Lung (tissue), 12 donors: ENCODE measurements around the gene ANKRD44. TPM values are rescaled to one million over a fixed set of nuclear protein-coding genes. Genes with fewer than 3 reads are reported as not detected.

Source experiments
- ATAC-seq: fragments of 200-7000 bp; cut with Tn5 transposase; one replicate; pipeline ENCODE4 v1.9.1; 2020; ENCODE audit warnings: moderate number of reproducible peaks; ENCODE audit not compliant: insufficient read depth, low FRiP score
- DNase-seq, 3 donors: peaks; one replicate each; pipeline ENCODE4 v3.0.0-alpha.2; 2013 to 2017
- H3K27ac ChIP-seq, 2 donors: one replicate each; pipeline ENCODE4 v1.5.1; 2013; ENCODE audit warnings: mild to moderate bottlenecking in 2 of 2, moderate library complexity in 2 of 2, control low read depth in 1 of 2, inconsistent platforms in 1 of 2, low read depth in 1 of 2, low read length in 1 of 2
- H3K27me3 ChIP-seq, 3 donors: one replicate each; pipeline ENCODE4 v1.5.1; 2013; ENCODE audit warnings: low read length in 2 of 3; ENCODE audit not compliant: control insufficient read depth in 3 of 3, insufficient read depth in 3 of 3
- H3K36me3 ChIP-seq, 4 donors: one replicate each; pipeline ENCODE4 v1.5.1; 2013; ENCODE audit warnings: low read length in 4 of 4, mild to moderate bottlenecking in 1 of 4, moderate library complexity in 1 of 4; ENCODE audit not compliant: control insufficient read depth in 4 of 4, insufficient read depth in 4 of 4
- H3K4me1 ChIP-seq, 5 donors: one replicate each; pipeline ENCODE4 v1.5.1; 2013; ENCODE audit warnings: low read length in 5 of 5, mild to moderate bottlenecking in 2 of 5, moderate library complexity in 1 of 5; ENCODE audit not compliant: control insufficient read depth in 5 of 5, insufficient read depth in 5 of 5
- H3K4me3 ChIP-seq: one replicate; pipeline ENCODE4 v1.5.1; 2013; ENCODE audit warnings: mild to moderate bottlenecking, control low read depth, moderate library complexity
- H3K9ac ChIP-seq, 2 donors: one replicate each; pipeline ENCODE4 v1.5.1; 2013; ENCODE audit warnings: low read length in 2 of 2, control low read depth in 1 of 2; ENCODE audit not compliant: insufficient read depth in 1 of 2
- H3K9me3 ChIP-seq, 4 donors: one replicate each; pipeline ENCODE4 v1.5.1; 2013; ENCODE audit warnings: low read length in 3 of 4, mild to moderate bottlenecking in 1 of 4, moderate library complexity in 1 of 4; ENCODE audit not compliant: control insufficient read depth in 4 of 4, insufficient read depth in 3 of 4
- CTCF ChIP-seq: IDR thresholded peaks from 2 replicates; pipeline ENCODE4 v1.5.1; 2012; ENCODE audit warnings: mild to moderate bottlenecking; ENCODE audit errors: control extremely low read depth, extremely low read depth
- WGBS, 2 donors: extraction: QIAGEN DNeasy Blood & Tissue Kit; methylation state at CpG; one replicate each; pipeline ENCODE4 v1.1.7; 2013; 5-methylcytosine and 5-hydroxymethylcytosine counted together
- polyA plus RNA-seq, 2 donors: library from polyadenylated mRNA; stranded (reverse); fragments of 200-250 nt; gene quantifications; one replicate each; pipeline ENCODE4 v1.2.1, GENCODE V29; 2013
- total RNA-seq, 2 donors: library from RNA; depleted of rRNA in 1 of 2; stranded (reverse); fragments of >200 nt in 1 of 2; gene quantifications; one replicate each; pipeline ENCODE4 v1.2.1, GENCODE V29; 2014 to 2021
- donor health status: control.
- donor health status: control.
- donor health status: Bipolar disorder and iron deficiency.
- donor health status: healthy.
- donor health status: DM: yes; HTN: yes; CAD: no.

ANKRD44 gene
- total and polyA plus RNA-seq, 4 donors: 7.1 to 73.8 (median 20.3) TPM

GRCh38 chr2:197340591-197340990, 30.0 kb upstream of the ANKRD44 start:
- Histone ChIP-seq H3K36me3 (no peaks in the 10 kb centered on the region), H3K27me3 (no peaks in the 10 kb centered on the region), H3K4me3 (no peak overlapping the region), H3K27ac (no peak overlapping the region), H3K4me1 (no peaks in the 10 kb centered on the region), H3K9ac (no peak overlapping the region), H3K9me3 (no peaks in the 10 kb centered on the region)
- WGBS, 2 donors: 97 to 98% methylated on average over 5 of the region's 5 CpGs
- TF ChIP-seq CTCF: no peak
- no peak for ATAC-seq
- DNase-seq: no peak

DNA sequence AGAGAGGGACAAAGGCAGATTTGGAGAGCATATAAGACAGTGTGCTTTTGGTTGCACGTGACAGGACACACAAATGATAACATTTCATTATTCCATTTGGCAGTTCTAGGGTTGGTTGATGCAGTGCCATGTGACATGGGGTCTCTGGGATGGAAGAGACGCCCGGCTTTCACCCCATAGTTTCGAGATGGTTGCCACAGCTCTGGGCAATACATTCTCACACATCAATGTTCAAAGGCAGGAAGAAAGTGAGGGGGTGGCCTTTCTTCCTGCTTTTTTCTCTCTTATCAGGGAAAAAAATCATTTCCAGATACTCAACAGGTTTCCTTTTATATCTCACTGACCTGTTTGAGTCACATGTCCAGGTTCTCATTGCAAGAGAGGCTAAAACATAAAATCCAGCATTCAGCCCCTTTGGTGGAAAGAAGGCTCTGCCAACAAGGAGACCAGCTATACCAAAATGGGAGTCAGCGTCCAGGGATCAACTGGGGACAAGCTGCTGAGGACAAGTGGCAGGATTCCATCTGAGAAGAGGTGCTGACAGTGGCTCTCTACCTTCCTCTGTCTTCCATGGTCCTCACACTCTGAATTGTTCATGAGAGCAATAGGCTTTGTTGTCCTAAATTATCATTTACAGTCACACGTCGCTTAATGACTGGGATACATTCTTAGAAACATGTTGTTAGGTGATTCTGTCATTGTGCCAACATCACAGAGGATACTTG, 29.1 kb upstream of the ANKRD44 start:
- ATAC-seq: no peak
- H3K4me1 ChIP-seq: no peaks in the 10 kb centered on the region
- H3K4me3 ChIP-seq: no peak overlapping the region
- H3K9me3 ChIP-seq: no peaks in the 10 kb centered on the region
- peak in 1 of 3 donors; percentile 14 for DNase-seq
- WGBS, 2 donors: 48 to 52% methylated on average over 7 of the region's 7 CpGs
- TF ChIP-seq CTCF: no peak
- H3K27me3 ChIP-seq: no peaks in the 10 kb centered on the region
- H3K36me3 ChIP-seq: no peaks in the 10 kb centered on the region
- no peak overlapping the region for H3K27ac ChIP-seq
- no peak overlapping the region for H3K9ac ChIP-seq

- no peak for ATAC-seq
- H3K4me1 ChIP-seq: no peaks in the 10 kb centered on the region
- H3K4me3 ChIP-seq: no peak overlapping the region
- no peak overlapping the region for H3K9ac ChIP-seq
- H3K9me3 ChIP-seq: no peaks in the 10 kb centered on the region
- no peaks in the 10 kb centered on the region for H3K36me3 ChIP-seq
- H3K27me3 ChIP-seq: no peaks in the 10 kb centered on the region
- no peak overlapping the region for H3K27ac ChIP-seq
- 80 to 84% methylated on average over 8 of the region's 8 CpGs for WGBS, 2 donors
- no peak for TF ChIP-seq CTCF
- DNase-seq: peak in 2 of 3 donors; percentile 41 to 58
Measured at GRCh38 chr2:197339016-197339415, 28.4 kb upstream of the ANKRD44 start.

DNA sequence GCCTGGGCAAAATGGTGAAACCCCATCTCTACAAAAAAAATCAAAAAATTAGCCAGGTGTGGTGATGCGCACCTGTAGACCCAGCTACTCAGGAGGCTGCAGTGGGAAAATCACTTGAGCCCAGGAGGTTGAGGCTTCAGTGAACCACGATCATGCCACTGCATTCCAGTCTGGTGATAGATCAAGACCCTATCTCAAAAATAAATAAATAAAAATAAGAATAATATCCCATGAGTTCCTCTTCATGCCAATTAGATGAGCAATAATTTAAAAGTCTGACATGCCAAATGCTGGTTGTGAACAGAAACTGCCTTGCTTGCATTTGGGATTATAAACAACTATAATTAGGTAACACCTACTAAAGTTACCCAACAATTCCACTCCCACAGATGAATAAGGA, 22.1 kb upstream of the ANKRD44 start:
- 92% methylated on average over 2 of the region's 2 CpGs for WGBS, 2 donors
- H3K36me3 ChIP-seq: no peaks in the 10 kb centered on the region
- TF ChIP-seq CTCF: no peak
- H3K27me3 ChIP-seq: no peaks in the 10 kb centered on the region
- DNase-seq (no peak), ATAC-seq (no peak)
- H3K9ac ChIP-seq: no peak overlapping the region
- no peaks in the 10 kb centered on the region for H3K9me3 ChIP-seq
- no peak overlapping the region for H3K27ac ChIP-seq
- no peaks in the 10 kb centered on the region for H3K4me1 ChIP-seq
- H3K4me3 ChIP-seq: no peak overlapping the region
